Measurements from ENCODE around the gene RAB3GAP2. TPM values are rescaled to one million over a fixed set of nuclear protein-coding genes. Genes with fewer than 3 reads are reported as not detected.
"Not testable (repeated sequence)": the region's sequence is repeated elsewhere in the genome, so short reads cannot be mapped to it uniquely, and the experiment has no call there.

RAB3GAP2 gene
- total RNA-seq, 2 experiments from 2014 or later = 49.5 to 55.4 TPM

DNA sequence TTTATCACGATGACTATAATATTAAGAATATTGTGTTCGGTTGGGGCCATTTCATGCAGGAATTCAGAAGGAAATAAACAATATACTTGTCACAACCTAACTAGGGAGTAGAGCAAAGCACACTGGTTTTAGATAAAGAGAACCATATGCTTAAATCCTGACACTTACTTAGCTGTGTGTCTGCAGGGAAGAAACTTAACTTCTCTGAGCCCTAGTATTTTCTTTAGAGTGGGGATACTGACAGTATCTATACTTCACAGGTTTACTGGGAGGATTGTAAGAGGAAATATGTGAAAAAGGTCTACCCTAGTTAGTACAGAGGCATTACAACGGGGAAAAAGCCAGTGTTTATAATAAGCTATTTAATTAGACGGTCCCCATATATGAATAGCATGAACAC lies 105.4 kb downstream of the RAB3GAP2 start:
- peaks cover 44% of the 10 kb centered on the region for H3K36me3 Mint-ChIP-seq (ENCODE audit: low read depth)
- peaks cover 2% of the 10 kb centered on the region for H3K9me3 Mint-ChIP-seq
- POLR2A ChIA-PET = no interaction called here

DNA sequence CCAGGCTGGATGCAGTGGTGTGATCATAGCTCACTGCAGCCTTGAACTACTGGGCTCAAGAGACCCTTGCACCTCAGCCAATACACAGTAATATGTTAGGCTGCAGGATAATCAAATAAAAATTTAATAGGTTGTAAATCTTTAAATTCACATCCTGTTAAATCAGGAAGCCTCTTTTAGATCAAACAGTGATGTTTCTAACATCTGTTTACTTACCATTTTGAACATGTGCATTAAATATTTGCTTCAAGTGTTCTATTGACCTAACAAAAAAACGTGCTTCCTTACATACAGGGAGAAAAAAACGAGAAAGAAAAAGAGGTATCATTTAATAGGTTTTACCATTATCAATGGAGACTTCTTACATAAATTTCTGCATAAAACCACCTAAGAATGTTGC lies 107.7 kb downstream of the RAB3GAP2 start:
- Mint-ChIP-seq H3K36me3 (ENCODE audit: low read depth) (peaks cover 41% of the 10 kb centered on the region), H3K27me3 (no peaks in the 10 kb centered on the region), H3K4me3 (no peak overlapping the region), H3K4me1 (peaks cover 3% of the 10 kb centered on the region), H3K27ac (no peak overlapping the region), H3K9me3 (no peaks in the 10 kb centered on the region)
- no peak for DNase-seq
- POLR2A ChIA-PET = no interaction called here
- CTCF ChIA-PET = interaction anchor here (0.7 to 1.0 kb wide), 3 partner anchors 19 to 74 kb away, joined by 3 to 4 read pairs (median 3); no protein-coding TSS in a partner anchor

More for the DNA sequence above, 105.4 kb downstream of the RAB3GAP2 start:
- H3K27ac Mint-ChIP-seq = no peak overlapping the region
- H3K27me3 Mint-ChIP-seq = no peaks in the 10 kb centered on the region
- CTCF ChIA-PET = interaction anchor here (0.6 to 0.9 kb wide), 2 partner anchors 30 to 161 kb away, joined by 3 to 4 read pairs; no protein-coding TSS in a partner anchor
- no peak overlapping the region for H3K4me3 Mint-ChIP-seq
- DNase-seq = no peak
- no peaks in the 10 kb centered on the region for H3K4me1 Mint-ChIP-seq

DNA sequence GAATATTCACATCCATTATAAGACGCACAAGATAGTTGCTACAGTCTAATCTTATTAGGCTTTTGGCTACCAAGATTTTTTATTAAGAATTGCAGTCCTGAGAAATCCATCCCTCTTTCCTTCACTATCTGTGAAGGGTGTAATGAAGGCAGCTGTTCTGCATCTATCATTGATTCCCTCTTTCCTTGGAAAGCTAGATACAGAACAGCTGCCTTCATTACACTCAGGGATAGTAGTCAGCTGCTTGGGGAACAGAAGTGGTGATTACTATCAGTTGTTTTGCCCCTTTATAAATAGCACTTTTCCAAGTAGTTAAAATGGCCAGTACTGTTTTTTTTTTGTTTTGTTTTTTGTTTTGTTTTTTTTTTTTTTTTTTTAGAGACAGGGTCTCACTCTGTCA lies 108.1 kb downstream of the RAB3GAP2 start:
- ChIA-PET POLR2A (no interaction called here), CTCF (interaction anchor here (0.7 to 1.4 kb wide), 5 partner anchors 19 to 74 kb away, joined by 3 to 4 read pairs (median 3); no protein-coding TSS in a partner anchor)
- no peak overlapping the region for H3K27ac Mint-ChIP-seq
- H3K36me3 Mint-ChIP-seq (ENCODE audit: low read depth) = peaks cover 37% of the 10 kb centered on the region
- no peak for DNase-seq
- no peaks in the 10 kb centered on the region for H3K9me3 Mint-ChIP-seq
- H3K27me3 Mint-ChIP-seq = no peaks in the 10 kb centered on the region
- H3K4me1 Mint-ChIP-seq = peaks cover 3% of the 10 kb centered on the region
- H3K4me3 Mint-ChIP-seq = no peak overlapping the region

DNA sequence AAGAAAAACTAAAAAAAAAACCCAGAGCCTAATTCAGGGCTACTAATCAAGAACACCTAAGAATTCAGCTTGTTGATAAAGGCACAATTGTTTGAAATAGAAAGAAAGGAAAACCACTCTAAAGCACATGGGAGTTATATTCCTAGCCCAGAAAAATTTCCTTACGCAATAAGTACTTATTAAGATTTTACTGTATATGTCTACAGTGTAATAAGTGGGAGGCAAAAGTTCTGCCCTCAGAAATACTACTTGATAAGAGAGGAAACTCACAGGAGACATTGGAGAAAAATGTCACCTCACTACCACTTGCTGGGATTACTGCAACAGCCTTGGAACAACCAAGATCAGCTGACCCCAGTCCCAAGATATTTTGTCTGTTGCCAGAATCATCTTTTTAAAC lies 112.2 kb downstream of the RAB3GAP2 start:
- peaks cover 42% of the 10 kb centered on the region for H3K36me3 Mint-ChIP-seq (ENCODE audit: low read depth)
- no peak overlapping the region for H3K4me3 Mint-ChIP-seq

DNA sequence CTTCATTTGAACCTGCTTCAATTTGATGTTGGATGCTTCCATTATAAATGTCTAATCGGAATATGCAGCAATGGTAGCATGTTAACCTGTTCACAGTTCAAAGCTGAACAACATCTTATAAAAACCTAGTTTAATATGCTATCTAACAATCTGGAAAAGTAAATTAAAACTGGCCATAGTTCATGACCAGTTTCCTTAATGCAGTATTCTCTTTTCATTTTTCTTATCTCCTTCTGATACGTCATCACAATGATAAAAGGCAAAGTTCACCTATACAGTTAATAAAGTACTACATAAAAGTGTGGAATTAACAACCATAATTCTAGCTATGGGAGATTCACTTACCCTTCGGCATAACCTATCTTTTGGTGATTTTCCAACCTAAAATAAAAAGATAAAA lies 113.2 kb downstream of the RAB3GAP2 start:
- Mint-ChIP-seq H3K9me3 (no peaks in the 10 kb centered on the region), H3K27me3 (no peaks in the 10 kb centered on the region), H3K36me3 (ENCODE audit: low read depth) (peaks cover 48% of the 10 kb centered on the region), H3K27ac (no peak overlapping the region), H3K4me1 (peaks cover 18% of the 10 kb centered on the region), H3K4me3 (no peak overlapping the region)
- no peak for DNase-seq
- POLR2A ChIA-PET = no interaction called here
- CTCF ChIA-PET = no interaction called here

More for the DNA sequence above, 112.2 kb downstream of the RAB3GAP2 start:
- H3K4me1 Mint-ChIP-seq = peaks cover 18% of the 10 kb centered on the region
- no peak for DNase-seq
- H3K9me3 Mint-ChIP-seq = no peaks in the 10 kb centered on the region
- H3K27ac Mint-ChIP-seq = no peak overlapping the region
- no peaks in the 10 kb centered on the region for H3K27me3 Mint-ChIP-seq
- ChIA-PET POLR2A (no interaction called here), CTCF (interaction anchor here (0.9 to 1.2 kb wide), 2 partner anchors 15 to 47 kb away, joined by 3 read pairs; no protein-coding TSS in a partner anchor)

DNA sequence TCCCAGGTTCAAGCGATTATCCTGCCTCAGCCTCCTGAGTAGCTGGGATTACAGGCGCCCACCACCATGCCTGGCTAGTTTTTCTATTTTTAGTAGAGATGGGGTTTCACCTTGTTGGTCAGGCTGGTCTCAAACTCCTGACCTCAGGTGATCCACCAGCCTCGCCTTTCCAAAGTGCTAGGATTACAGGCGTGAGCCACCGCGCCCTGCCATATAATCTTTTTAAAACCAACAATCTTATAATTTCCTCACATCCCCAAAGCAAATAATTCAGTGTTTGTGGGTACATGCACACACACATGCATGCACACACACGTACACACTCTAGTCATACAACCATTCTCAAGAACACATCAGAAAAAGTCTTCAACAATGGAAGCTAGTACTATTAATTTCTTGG lies 113.7 kb downstream of the RAB3GAP2 start:
- DNase-seq, H3K4me3 Mint-ChIP-seq, H3K27ac Mint-ChIP-seq, H3K27me3 Mint-ChIP-seq, POLR2A ChIA-PET, H3K9me3 Mint-ChIP-seq: not testable (repeated sequence)
- Mint-ChIP-seq H3K36me3 (ENCODE audit: low read depth) (peaks cover 50% of the 10 kb centered on the region), H3K4me1 (peaks cover 18% of the 10 kb centered on the region)
- CTCF ChIA-PET = interaction anchor here (0.7 kb wide), 1 partner anchor 658 kb away, joined by 3 read pairs; no protein-coding TSS in a partner anchor

DNA sequence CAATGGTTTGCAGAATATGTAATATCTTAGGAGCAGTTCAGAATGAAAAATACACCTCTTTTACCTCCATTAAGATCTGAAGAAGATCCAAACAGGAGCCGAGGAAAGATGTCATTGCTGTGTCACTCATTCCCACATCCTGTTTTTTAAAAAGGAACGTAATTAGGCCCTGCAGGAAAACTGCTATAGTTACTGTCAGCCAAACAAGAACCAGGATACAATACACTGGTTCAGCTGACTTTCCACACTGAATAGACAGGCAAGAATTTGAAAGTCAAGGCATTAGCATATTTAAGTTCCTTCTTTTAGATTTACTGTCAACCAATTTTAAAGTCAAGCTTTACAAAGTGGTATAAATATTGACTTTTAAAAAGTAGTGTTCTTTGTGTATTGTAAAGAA lies 114.5 kb downstream of the RAB3GAP2 start:
- Mint-ChIP-seq H3K4me1 (peaks cover 18% of the 10 kb centered on the region), H3K27me3 (no peaks in the 10 kb centered on the region), H3K4me3 (no peak overlapping the region), H3K9me3 (no peaks in the 10 kb centered on the region), H3K36me3 (ENCODE audit: low read depth) (peaks cover 54% of the 10 kb centered on the region), H3K27ac (no peak overlapping the region)
- CTCF ChIA-PET = interaction anchor here (0.7 kb wide), 1 partner anchor 659 kb away, joined by 3 read pairs; no protein-coding TSS in a partner anchor
- POLR2A ChIA-PET = no interaction called here
- DNase-seq = no peak

DNA sequence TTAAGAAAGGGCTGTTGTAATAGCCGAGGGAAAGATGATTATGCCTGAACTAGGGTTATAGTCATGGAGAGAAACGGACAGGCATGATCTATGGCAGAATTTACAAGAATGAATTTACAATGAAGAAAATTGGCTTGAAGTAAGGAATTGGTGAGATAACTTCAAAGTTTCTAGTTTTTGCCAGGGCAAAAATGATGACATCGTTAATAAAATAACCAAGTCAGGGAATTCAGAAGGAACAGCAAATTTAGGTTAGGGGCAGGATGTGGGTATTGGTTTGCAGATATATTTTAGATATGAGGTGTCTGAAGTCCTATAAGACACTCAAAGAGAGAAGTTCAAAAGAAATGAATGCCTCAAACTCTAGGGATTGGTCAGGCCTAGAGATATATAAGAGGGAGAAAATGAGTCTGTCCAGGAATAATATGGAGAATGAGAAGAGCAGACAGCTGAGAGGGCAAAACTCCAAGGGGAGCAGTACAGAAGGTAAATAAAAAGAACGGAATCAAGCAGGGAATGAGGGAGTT lies 115.6 kb downstream of the RAB3GAP2 start:
- peaks cover 18% of the 10 kb centered on the region for H3K4me1 Mint-ChIP-seq
- no peaks in the 10 kb centered on the region for H3K9me3 Mint-ChIP-seq
- ChIA-PET POLR2A (no interaction called here), CTCF (interaction anchor here (0.8 kb wide), 1 partner anchor 14 kb away, joined by 3 read pairs; no protein-coding TSS in a partner anchor)
- H3K27ac Mint-ChIP-seq = peak overlapping the region; percentile 16
- peaks cover 59% of the 10 kb centered on the region for H3K36me3 Mint-ChIP-seq (ENCODE audit: low read depth)
- no peaks in the 10 kb centered on the region for H3K27me3 Mint-ChIP-seq
- DNase-seq = no peak
- H3K4me3 Mint-ChIP-seq = no peak overlapping the region

DNA sequence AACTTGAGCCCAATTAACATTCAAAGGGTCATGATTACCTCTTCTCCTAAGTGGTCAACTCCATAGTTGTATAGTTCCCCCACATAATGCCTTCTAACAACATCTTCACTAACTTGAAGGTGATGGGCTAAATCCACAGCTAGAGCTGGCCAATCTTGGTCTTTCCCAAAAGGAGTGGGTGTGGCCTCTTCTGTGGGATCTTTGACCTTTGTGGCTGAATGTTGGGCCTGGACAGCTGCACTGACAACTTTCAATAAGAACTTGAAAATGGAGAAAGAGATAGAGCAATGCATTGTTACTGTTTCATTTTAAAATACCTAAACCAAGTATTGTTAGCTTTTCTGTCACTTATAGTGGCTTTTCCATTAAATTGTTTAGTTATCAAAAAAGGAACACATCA lies 119.1 kb downstream of the RAB3GAP2 start:
- Mint-ChIP-seq H3K27ac (no peak overlapping the region), H3K4me1 (peaks cover 14% of the 10 kb centered on the region), H3K27me3 (no peaks in the 10 kb centered on the region), H3K4me3 (no peak overlapping the region), H3K9me3 (no peaks in the 10 kb centered on the region), H3K36me3 (ENCODE audit: low read depth) (peaks cover 51% of the 10 kb centered on the region)
- POLR2A ChIA-PET = interaction anchor here (0.6 kb wide), 1 partner anchor 162 kb away, joined by 7 read pairs; no protein-coding TSS in a partner anchor
- DNase-seq = no peak
- CTCF ChIA-PET = no interaction called here

DNA sequence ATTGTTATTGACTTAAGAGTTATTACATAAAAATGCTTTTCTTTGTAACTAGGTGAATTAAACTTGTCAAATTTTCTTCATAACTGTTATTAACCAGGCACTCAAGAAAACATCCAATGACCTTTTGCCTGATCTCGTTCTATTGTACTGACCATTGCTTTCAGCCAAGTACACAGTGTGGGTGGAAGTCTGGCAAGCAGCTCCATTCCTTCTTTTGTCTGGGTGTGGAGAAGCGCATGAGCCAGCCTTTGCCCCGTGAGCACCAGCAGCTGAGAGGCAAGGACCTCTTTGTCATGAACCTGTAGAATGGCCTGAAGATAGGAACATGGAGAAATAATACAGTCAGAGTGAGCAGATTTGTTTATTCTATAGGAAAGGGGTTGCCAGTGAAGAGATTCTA lies 120.8 kb downstream of the RAB3GAP2 start:
- Mint-ChIP-seq H3K4me1 (peaks cover 1% of the 10 kb centered on the region), H3K27ac (no peak overlapping the region), H3K9me3 (no peaks in the 10 kb centered on the region), H3K4me3 (no peak overlapping the region), H3K36me3 (ENCODE audit: low read depth) (peaks cover 46% of the 10 kb centered on the region), H3K27me3 (no peaks in the 10 kb centered on the region)
- ChIA-PET CTCF (interaction anchor here (0.6 kb wide), 1 partner anchor 17 kb away, joined by 3 read pairs; no protein-coding TSS in a partner anchor), POLR2A (no interaction called here)
- DNase-seq = no peak

DNA sequence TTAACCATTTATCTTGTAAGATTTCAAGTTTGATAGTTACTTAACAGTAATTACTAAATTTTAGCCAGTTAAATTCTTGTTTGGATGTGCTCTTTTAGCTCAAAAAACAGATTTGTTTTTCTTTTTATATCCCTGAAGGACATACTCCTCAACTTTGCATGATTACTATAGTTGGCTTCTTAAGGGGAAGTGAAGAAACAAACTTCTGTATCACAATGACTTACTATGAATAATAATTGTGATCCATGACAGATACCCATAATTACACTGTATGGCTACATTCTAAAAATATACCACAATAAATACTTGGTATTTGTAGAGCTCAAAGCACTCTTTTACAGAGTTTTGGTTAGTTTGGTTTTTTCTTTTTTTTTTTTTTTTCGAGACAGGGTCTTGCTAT lies 122.5 kb downstream of the RAB3GAP2 start:
- POLR2A ChIA-PET = no interaction called here
- Mint-ChIP-seq H3K36me3 (ENCODE audit: low read depth) (peaks cover 44% of the 10 kb centered on the region), H3K9me3 (no peaks in the 10 kb centered on the region), H3K27ac (no peak overlapping the region), H3K27me3 (no peaks in the 10 kb centered on the region), H3K4me1 (no peaks in the 10 kb centered on the region), H3K4me3 (no peak overlapping the region)
- CTCF ChIA-PET = interaction anchor here (0.6 to 0.9 kb wide), 3 partner anchors 26 to 45 kb away, joined by 3 to 6 read pairs (median 3); no protein-coding TSS in a partner anchor
- no peak for DNase-seq

DNA sequence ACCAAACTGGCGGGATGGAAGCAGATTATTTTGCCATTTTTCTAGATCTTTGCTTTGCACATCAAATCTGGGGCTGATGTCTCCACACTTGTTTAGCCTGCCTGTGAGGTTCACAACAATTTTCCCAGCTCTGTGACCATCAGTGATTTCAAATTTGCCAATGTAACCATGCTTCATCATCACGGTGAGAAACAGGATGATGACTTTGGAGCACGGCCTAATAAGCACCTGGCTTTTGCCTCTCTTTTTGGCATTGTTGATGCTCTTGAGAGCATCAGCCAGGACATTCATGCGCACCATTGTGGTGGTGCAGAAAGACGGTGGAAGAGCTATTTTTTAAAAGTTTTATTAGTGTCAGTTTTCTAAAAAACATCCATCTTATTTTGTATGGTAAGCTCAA lies 128.2 kb downstream of the RAB3GAP2 start:
- DNase-seq = no peak
- CTCF ChIA-PET = interaction anchor here (0.8 to 0.9 kb wide), 2 partner anchors 16 to 20 kb away, joined by 3 read pairs; no protein-coding TSS in a partner anchor
- POLR2A ChIA-PET = no interaction called here
- no peak overlapping the region for H3K4me3 Mint-ChIP-seq
- H3K27me3 Mint-ChIP-seq = no peaks in the 10 kb centered on the region
- H3K9me3 Mint-ChIP-seq = no peaks in the 10 kb centered on the region
- no peaks in the 10 kb centered on the region for H3K4me1 Mint-ChIP-seq
- H3K27ac Mint-ChIP-seq = no peak overlapping the region
- peaks cover 45% of the 10 kb centered on the region for H3K36me3 Mint-ChIP-seq (ENCODE audit: low read depth)

DNA sequence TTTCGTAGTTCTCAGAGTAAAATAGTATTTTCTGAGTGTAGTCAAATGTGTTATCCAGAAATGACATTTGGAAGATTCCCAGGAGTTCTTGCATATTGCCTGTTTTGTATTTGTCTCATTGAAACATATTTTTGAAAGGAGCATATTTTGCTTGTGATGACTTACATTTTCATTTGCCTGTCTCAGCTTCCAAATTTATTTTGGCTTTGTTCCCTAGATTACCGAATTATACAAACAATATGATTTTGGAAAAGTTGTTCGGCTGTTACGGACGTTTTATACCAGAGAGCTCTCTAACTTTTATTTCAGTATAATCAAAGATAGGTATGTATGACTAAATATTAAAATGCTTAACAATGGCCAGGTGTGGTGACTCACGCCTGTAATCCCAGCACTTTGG lies 132.3 kb downstream of the RAB3GAP2 start:
- no peak overlapping the region for H3K4me3 Mint-ChIP-seq
- ChIA-PET CTCF (no interaction called here), POLR2A (no interaction called here)
- H3K27ac Mint-ChIP-seq = no peak overlapping the region
- peaks cover 48% of the 10 kb centered on the region for H3K36me3 Mint-ChIP-seq (ENCODE audit: low read depth)
- peaks cover 12% of the 10 kb centered on the region for H3K4me1 Mint-ChIP-seq
- no peaks in the 10 kb centered on the region for H3K9me3 Mint-ChIP-seq
- H3K27me3 Mint-ChIP-seq = no peaks in the 10 kb centered on the region
- DNase-seq = no peak
